Measurements from ENCODE around the gene PDIA2. TPM values are rescaled to one million over a fixed set of nuclear protein-coding genes. Genes with fewer than 3 reads are reported as not detected.
A peak's percentile ranks its signal among the peaks of the same experiment; 100 is the strongest.

The PDIA2 gene
- total RNA-seq, 6 donors from 2014 or later: 0.52 to 0.64 TPM; not detected in 4

DNA sequence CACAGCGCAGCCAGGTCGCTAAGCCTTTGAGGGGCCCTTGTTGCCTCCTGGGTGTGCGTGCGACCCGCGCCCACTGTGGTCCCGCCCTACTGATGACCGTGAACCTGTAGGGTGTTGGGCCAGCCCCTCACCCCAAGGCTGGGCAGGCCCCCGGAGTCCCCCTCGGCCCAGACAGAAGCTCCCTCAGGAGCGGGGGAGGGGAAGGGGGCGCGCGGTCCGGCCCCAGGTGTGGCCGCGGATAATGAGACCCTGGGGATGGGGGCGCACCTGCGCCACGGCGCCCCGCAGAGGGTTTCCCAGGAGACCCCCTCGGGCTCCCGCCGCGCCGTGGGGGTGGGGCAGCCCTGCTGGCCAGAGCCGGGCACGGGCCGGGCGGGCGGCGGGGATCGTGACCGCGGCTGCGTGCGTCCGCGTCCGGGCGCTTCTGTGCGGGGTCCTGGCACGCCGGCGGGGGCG is 2.9 kb upstream of the PDIA2 start:
- no peak for ATAC-seq (ENCODE audit: low FRiP score in 2 of 2)
- Histone ChIP-seq H3K27ac (no peak overlapping the region), H3K4me1 (peaks cover 15 to 39% (median 17%) of the 10 kb centered on the region in 4 donors), H3K4me3 (peak overlapping the region in 3 of 4 donors; percentile 17 to 27 (median 18)), H3K36me3 (no peaks in the 10 kb centered on the region), H3K27me3 (peaks cover 2 to 39% (median 22%) of the 10 kb centered on the region in 4 donors), H3K9me3 (no peaks in the 10 kb centered on the region)
- 44% methylated on average over 11 of the region's 47 CpGs; no CpG with 5 or more reads in 1 of the 2 donors for WGBS, 2 donors
- DNase-seq: peak in 1 of 2 donors; percentile 83
- no peak for TF ChIP-seq POLR2A (IDR thresholded peaks at IDR 0.05)
- TF ChIP-seq EP300 (IDR thresholded peaks at IDR 0.05): no peak
- TF ChIP-seq, protein P1, sequence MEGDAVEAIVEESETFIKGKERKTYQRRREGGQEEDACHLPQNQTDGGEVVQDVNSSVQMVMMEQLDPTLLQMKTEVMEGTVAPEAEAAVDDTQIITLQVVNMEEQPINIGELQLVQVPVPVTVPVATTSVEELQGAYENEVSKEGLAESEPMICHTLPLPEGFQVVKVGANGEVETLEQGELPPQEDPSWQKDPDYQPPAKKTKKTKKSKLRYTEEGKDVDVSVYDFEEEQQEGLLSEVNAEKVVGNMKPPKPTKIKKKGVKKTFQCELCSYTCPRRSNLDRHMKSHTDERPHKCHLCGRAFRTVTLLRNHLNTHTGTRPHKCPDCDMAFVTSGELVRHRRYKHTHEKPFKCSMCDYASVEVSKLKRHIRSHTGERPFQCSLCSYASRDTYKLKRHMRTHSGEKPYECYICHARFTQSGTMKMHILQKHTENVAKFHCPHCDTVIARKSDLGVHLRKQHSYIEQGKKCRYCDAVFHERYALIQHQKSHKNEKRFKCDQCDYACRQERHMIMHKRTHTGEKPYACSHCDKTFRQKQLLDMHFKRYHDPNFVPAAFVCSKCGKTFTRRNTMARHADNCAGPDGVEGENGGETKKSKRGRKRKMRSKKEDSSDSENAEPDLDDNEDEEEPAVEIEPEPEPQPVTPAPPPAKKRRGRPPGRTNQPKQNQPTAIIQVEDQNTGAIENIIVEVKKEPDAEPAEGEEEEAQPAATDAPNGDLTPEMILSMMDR (IDR thresholded peaks at IDR 0.05): no peak
- no peak for TF ChIP-seq POLR2AphosphoS5 (IDR thresholded peaks at IDR 0.05)

DNA sequence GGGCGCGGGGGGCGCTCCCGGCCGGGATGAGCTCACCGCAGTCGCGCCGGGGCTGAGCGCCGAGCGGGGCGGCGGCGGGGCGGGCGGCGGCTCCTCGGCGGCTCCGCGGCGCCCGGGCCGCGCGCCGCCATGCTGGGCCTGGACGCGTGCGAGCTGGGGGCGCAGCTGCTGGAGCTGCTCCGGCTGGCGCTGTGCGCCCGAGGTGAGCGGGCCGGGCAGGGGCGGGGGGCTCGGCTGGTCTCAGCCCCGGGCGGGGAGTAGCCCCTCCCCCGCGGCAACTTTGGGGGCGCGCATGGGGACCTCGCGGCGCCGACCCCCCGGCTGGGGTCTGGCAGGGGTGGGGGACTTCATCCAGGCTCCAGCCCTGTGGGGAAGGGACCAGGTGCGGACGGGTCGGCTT is 2.4 kb upstream of the PDIA2 start, which contains the start of gene ARHGDIG:
TSS of gene ARHGDIG (plus strand) at position 40 of the 400 bp plus-strand sequence. CDS start at position 130, 90 bp downstream.
- H3K27ac ChIP-seq: no peak within 1 kb of the TSS
- no peak for TF ChIP-seq POLR2A (IDR thresholded peaks at IDR 0.05)
- TF ChIP-seq, protein P1 (IDR thresholded peaks at IDR 0.05): no peak
- TF ChIP-seq POLR2AphosphoS5 (IDR thresholded peaks at IDR 0.05): no peak
- TF ChIP-seq EP300 (IDR thresholded peaks at IDR 0.05): no peak
- no peaks in the 10 kb centered on the region for H3K36me3 ChIP-seq
- WGBS, 2 donors: 0% methylated on average over 2 to 4 of the region's 54 CpGs
- peak within 1 kb of the TSS in 3 of 4 donors; percentile 23 to 33 (median 32) for H3K4me3 ChIP-seq
- ATAC-seq (ENCODE audit: low FRiP score in 2 of 2) (no peak), DNase-seq (peak in 1 of 2 donors; percentile 77)
- H3K9me3 ChIP-seq: no peaks in the 10 kb centered on the region
- peaks cover 2 to 34% (median 20%) of the 10 kb centered on the region in 4 donors for H3K27me3 ChIP-seq
- H3K4me1 ChIP-seq: peaks cover 11 to 33% (median 13%) of the 10 kb centered on the region in 4 donors

DNA sequence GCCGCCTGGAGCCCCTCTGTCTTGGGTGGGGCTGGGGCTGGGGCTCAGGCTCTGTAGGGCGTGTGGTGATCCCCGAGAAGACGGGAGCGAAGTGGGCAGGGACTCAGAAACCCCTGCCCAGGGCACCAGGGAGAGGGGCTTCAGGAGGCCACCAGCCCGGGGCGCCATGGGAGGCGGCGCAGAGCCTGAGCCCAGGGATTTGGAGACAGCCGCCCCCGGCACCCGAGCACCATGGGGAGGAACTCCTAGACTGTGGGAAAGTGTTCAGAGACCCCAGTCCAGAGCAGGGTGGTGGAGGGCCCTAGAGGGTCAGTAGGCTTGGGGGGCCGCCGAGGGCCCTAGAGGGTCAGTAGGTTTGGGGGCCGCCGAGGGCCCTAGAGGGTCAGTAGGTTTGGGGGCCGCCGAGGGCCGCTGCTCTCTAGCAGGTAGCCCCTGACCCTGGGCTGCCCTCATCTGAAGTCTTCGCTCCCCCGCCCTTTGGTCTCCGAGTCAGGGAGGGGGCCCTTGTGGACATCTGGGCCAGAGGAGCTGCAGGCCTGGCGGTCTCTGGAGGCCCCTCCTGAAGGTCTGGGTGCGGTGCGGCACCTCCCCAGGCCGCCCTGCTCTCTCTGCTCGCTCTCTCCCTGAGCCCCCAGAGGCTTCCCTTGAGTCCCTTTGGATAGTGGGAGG is 1.8 kb upstream of the PDIA2 start:
- peak in 1 of 2 donors; percentile 75 for DNase-seq
- TF ChIP-seq POLR2A (IDR thresholded peaks at IDR 0.05) (no peak), EP300 (IDR thresholded peaks at IDR 0.05) (no peak), POLR2AphosphoS5 (IDR thresholded peaks at IDR 0.05) (no peak)
- TF ChIP-seq, protein P1 (IDR thresholded peaks at IDR 0.05): no peak
- 30 to 64% methylated on average over 4 to 10 of the region's 27 CpGs for WGBS, 2 donors
- ATAC-seq (ENCODE audit: low FRiP score in 2 of 2): no peak
- Histone ChIP-seq H3K4me1 (peaks cover 8 to 28% (median 10%) of the 10 kb centered on the region in 4 donors), H3K27ac (no peak overlapping the region), H3K9me3 (no peaks in the 10 kb centered on the region), H3K27me3 (peaks cover 2 to 29% (median 19%) of the 10 kb centered on the region in 4 donors), H3K4me3 (peak overlapping the region in 3 of 4 donors; percentile 23 to 33 (median 32)), H3K36me3 (no peaks in the 10 kb centered on the region)

DNA sequence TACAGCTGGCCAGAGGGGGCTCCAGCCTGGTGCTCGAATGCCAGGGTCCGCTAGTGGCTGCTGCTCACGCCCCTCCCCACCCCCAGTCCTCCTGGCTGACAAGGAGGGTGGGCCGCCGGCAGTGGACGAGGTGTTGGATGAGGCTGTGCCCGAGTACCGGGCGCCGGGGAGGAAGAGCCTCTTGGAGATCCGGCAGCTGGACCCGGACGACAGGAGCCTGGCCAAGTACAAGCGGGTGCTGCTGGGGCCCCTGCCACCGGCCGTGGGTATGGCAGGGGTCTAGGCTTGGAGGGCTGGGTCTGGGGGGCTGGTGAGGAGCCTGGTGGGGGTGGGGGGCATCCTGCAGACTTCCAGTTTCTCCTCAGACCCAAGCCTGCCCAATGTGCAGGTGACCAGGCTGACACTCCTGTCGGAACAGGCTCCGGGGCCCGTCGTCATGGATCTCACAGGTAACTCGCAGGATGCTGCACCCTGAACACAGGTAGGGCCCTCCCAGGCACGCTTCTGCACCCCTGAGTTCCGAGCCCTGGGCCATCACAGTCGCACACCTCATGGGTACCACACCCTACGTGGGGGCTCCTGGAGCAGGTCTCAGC is 1.2 kb upstream of the PDIA2 start:
- Histone ChIP-seq H3K27me3 (peaks cover 2 to 29% (median 18%) of the 10 kb centered on the region in 4 donors), H3K4me1 (peaks cover 6 to 24% (median 7%) of the 10 kb centered on the region in 4 donors), H3K27ac (no peak overlapping the region), H3K9me3 (no peaks in the 10 kb centered on the region), H3K4me3 (no peak overlapping the region), H3K36me3 (peaks cover 0 to 4% (median 0%) of the 10 kb centered on the region in 4 donors)
- ATAC-seq (ENCODE audit: low FRiP score in 2 of 2) (peak in 1 of 2 donors; percentile 4), DNase-seq (peak in 1 of 2 donors; percentile 69)
- TF ChIP-seq POLR2A (IDR thresholded peaks at IDR 0.05) (no peak), EP300 (IDR thresholded peaks at IDR 0.05) (no peak), POLR2AphosphoS5 (IDR thresholded peaks at IDR 0.05) (no peak)
- TF ChIP-seq, protein P1 (IDR thresholded peaks at IDR 0.05): no peak
- WGBS, 2 donors: 30 to 39% methylated on average over 2 to 25 of the region's 25 CpGs

Data from upper lobe of left lung (tissue), 6 donors.